Vagina (tissue), 2 donors: Measurements from ENCODE around the gene LGALS1. TPM values are rescaled to one million over a fixed set of nuclear protein-coding genes. Genes with fewer than 3 reads are reported as not detected.

ENCODE experiments used
- DNase-seq, 2 donors: peaks; one replicate each; pipeline ENCODE4 v3.0.0-alpha.2; 2017; ENCODE audit errors: extremely low spot score in 2 of 2
- H3K27ac ChIP-seq: fragments of 200-600 bp; sonication (generic); one replicate; pipeline ENCODE4 v1.5.1; 2019
- H3K27me3 ChIP-seq: fragments of 200-600 bp; sonication (generic); one replicate; pipeline ENCODE4 v1.5.1; 2019
- H3K36me3 ChIP-seq, 2 donors: fragments of 200-600 bp; sonication (generic); one replicate each; pipeline ENCODE4 v1.5.1; 2017 to 2019
- H3K4me1 ChIP-seq: fragments of 200-600 bp; sonication (generic); one replicate; pipeline ENCODE4 v1.5.1; 2019
- H3K4me3 ChIP-seq, 2 donors: fragments of 200-600 bp; sonication (generic); 1 replicate in 1 of 2; 2 replicates in 1 of 2; pipeline ENCODE4 v1.5.1; 2016 to 2019
- H3K9me3 ChIP-seq: fragments of 200-600 bp; sonication (generic); one replicate; pipeline ENCODE4 v1.5.1; 2019
- CTCF ChIP-seq, 3 experiments: fragments of 450-650 bp in 2 of 3; fragments of 200-600 bp in 1 of 3; sonication (generic) in 1 of 3; IDR thresholded peaks; one replicate each; pipeline ENCODE4 v1.5.1; 2017 to 2019; ENCODE audit warnings: antibody characterized with exemption in 3 of 3, mild to moderate bottlenecking in 2 of 3, moderate library complexity in 2 of 3
- POLR2A ChIP-seq, 2 donors: fragments of 450-650 bp; IDR thresholded peaks; one replicate each; pipeline ENCODE4 v1.6.1; 2017; ENCODE audit warnings: antibody characterized with exemption in 2 of 2, mild to moderate bottlenecking in 2 of 2, moderate library complexity in 2 of 2
- POLR2AphosphoS5 ChIP-seq, 2 donors: sonication (generic); formaldehyde crosslinking; IDR thresholded peaks; one replicate each; pipeline ENCODE4 v1.9.0; 2017; ENCODE audit warnings: antibody characterized with exemption in 2 of 2, mild to moderate bottlenecking in 2 of 2, low read depth in 1 of 2; ENCODE audit not compliant: insufficient read depth in 1 of 2
- intact Hi-C: fragments of 100-400 bp; cut with DNase I; formaldehyde crosslinking; loops from one replicate; pipeline ENCODE4 v1.15.1; 2023
- small RNA-seq: library from RNA; depleted of rRNA; stranded (forward); fragments of <200 nt; gene quantifications from one replicate; pipeline ENCODE3, GENCODE V24; 2016
- total RNA-seq: library from RNA; depleted of rRNA; stranded (reverse); fragments of >200 nt; gene quantifications from one replicate; pipeline ENCODE4 v1.2.3, GENCODE V29; 2016

LGALS1 gene
- total RNA-seq, 1 donor from 2014 or later = 1,638 TPM

GRCh38 chr22:37725551-37726240, 50.3 kb downstream of the LGALS1 start:
- TF ChIP-seq POLR2A (IDR thresholded peaks at IDR 0.05) (no peak), CTCF (IDR thresholded peaks at IDR 0.05) (no peak), POLR2AphosphoS5 (IDR thresholded peaks at IDR 0.05; ENCODE audit: insufficient read depth in 1 of 2, low read depth in 1 of 2) (no peak)
- H3K4me1 ChIP-seq = peaks cover 16% of the 10 kb centered on the region

GRCh38 chr22:37726241-37726887, 50.9 kb downstream of the LGALS1 start:
- H3K36me3 ChIP-seq = no peaks in the 10 kb centered on the region
- no peak for DNase-seq
- H3K4me3 ChIP-seq = no peak overlapping the region
- H3K27ac ChIP-seq = no peak overlapping the region
- H3K27me3 ChIP-seq = no peaks in the 10 kb centered on the region
- peaks cover 16% of the 10 kb centered on the region for H3K4me1 ChIP-seq
- TF ChIP-seq CTCF (IDR thresholded peaks at IDR 0.05) = no peak
- TF ChIP-seq POLR2A (IDR thresholded peaks at IDR 0.05) = no peak
- H3K9me3 ChIP-seq = no peaks in the 10 kb centered on the region
- intact Hi-C loops = no loop called here

More at GRCh38 chr22:37725551-37726240, 50.3 kb downstream of the LGALS1 start:
- no peak overlapping the region for H3K4me3 ChIP-seq
- no peak overlapping the region for H3K27ac ChIP-seq
- intact Hi-C loops = no loop called here
- DNase-seq = no peak
- no peaks in the 10 kb centered on the region for H3K9me3 ChIP-seq
- no peaks in the 10 kb centered on the region for H3K27me3 ChIP-seq
- H3K36me3 ChIP-seq = no peaks in the 10 kb centered on the region

GRCh38 chr22:37728620-37729019, 53.2 kb downstream of the LGALS1 start:
- no peaks in the 10 kb centered on the region for H3K27me3 ChIP-seq
- peaks cover 16% of the 10 kb centered on the region for H3K4me1 ChIP-seq
- TF ChIP-seq POLR2A (IDR thresholded peaks at IDR 0.05) = no peak
- TF ChIP-seq POLR2AphosphoS5 (IDR thresholded peaks at IDR 0.05; ENCODE audit: insufficient read depth in 1 of 2, low read depth in 1 of 2) = no peak
- H3K27ac ChIP-seq = peak overlapping the region; percentile 75
- no peaks in the 10 kb centered on the region for H3K36me3 ChIP-seq
- intact Hi-C loops = no loop called here
- H3K9me3 ChIP-seq = no peaks in the 10 kb centered on the region
- no peak overlapping the region for H3K4me3 ChIP-seq
- no peak for DNase-seq

Small RNA genes lying within 50 kb of the gene (small RNA-seq; reads per million reads assigned to genes)
- gene RN7SL385P = not detected

Other genes with a start within 250 kb of the LGALS1 start
- gene ELFN2, start 248.2 kb upstream of the LGALS1 start, total RNA-seq = not detected
- gene MFNG, start 189.3 kb upstream of the LGALS1 start, total RNA-seq = 15.2 TPM
- gene CARD10, start 156.2 kb upstream of the LGALS1 start, total RNA-seq = 11.0 TPM
- gene CDC42EP1, start 115.2 kb upstream of the LGALS1 start, total RNA-seq = 46.2 TPM
- gene LGALS2, start 95.5 kb upstream of the LGALS1 start, total RNA-seq = not detected
- 45.7 TPM for gene GGA1, start 66.8 kb upstream of the LGALS1 start, total RNA-seq
- 34.1 TPM for gene SH3BP1, start 36.0 kb upstream of the LGALS1 start, total RNA-seq
- gene PDXP, start 16.9 kb upstream of the LGALS1 start, total RNA-seq = 6.4 TPM
- 28.2 TPM for gene NOL12, start 10.7 kb downstream of the LGALS1 start, total RNA-seq
- 108 TPM for gene TRIOBP, start 21.4 kb downstream of the LGALS1 start, total RNA-seq
- gene GCAT, start 132.3 kb downstream of the LGALS1 start, total RNA-seq = 7.6 TPM
- gene GALR3, start 147.7 kb downstream of the LGALS1 start, total RNA-seq = not detected
- 56.7 TPM for gene ANKRD54, start 168.7 kb downstream of the LGALS1 start, total RNA-seq
- gene EIF3L, start 173.8 kb downstream of the LGALS1 start, total RNA-seq = 338 TPM
- gene MICALL1, start 230.7 kb downstream of the LGALS1 start, total RNA-seq = 112 TPM